ENCODE data around the gene RUBCNL. TPM values are rescaled to one million over a fixed set of nuclear protein-coding genes. Genes with fewer than 3 reads are reported as not detected.
"Not testable (repeated sequence)": the region's sequence is repeated elsewhere in the genome, so short reads cannot be mapped to it uniquely, and the experiment has no call there.

Gene RUBCNL
- 10 to 100 TPM; 25.6 to 29.1 TPM for total RNA-seq

GRCh38 chr13:46387064-46387851 lies at the start of gene RUBCNL:
RUBCNL (minus strand) TSS chr13:46387252; CDS start chr13:46372475, 14,777 bp downstream.
- no peaks in the 10 kb centered on the region for H3K36me3 ChIP-seq
- no peaks in the 10 kb centered on the region for H3K9me3 ChIP-seq
- intact Hi-C loops (cut with DNase I): no loop called here
- peak within 1 kb of the TSS; percentile 88 for H3K27ac ChIP-seq
- peak within 1 kb of the TSS; percentile 48 for H3K4me3 ChIP-seq
- TF ChIP-seq CTCF (IDR thresholded peaks at IDR 0.05): no peak
- H3K27me3 ChIP-seq: no peaks in the 10 kb centered on the region
- H3K9ac ChIP-seq (ENCODE audit: low read depth in 2 of 2, low read length in 2 of 2): peak within 1 kb of the TSS; percentile 48 to 92
- H3K4me1 ChIP-seq: no peaks in the 10 kb centered on the region
- DNase-seq: peak; percentile 81

- H3K27ac ChIP-seq; H3K4me1 ChIP-seq; intact Hi-C loops (cut with DNase I); H3K36me3 ChIP-seq; H3K9me3 ChIP-seq; H3K9ac ChIP-seq (ENCODE audit: low read depth in 2 of 2, low read length in 2 of 2); H3K27me3 ChIP-seq; DNase-seq; H3K4me3 ChIP-seq: not testable (repeated sequence)
Measured at GRCh38 chr13:46429558-46429957, 42.5 kb upstream of the RUBCNL start.

GRCh38 chr13:46405457-46405856 lies 18.4 kb upstream of the RUBCNL start:
- no peak for DNase-seq
- Histone ChIP-seq H3K4me3 (no peak overlapping the region), H3K36me3 (no peaks in the 10 kb centered on the region), H3K4me1 (no peaks in the 10 kb centered on the region), H3K27ac (no peak overlapping the region), H3K27me3 (no peaks in the 10 kb centered on the region), H3K9me3 (no peaks in the 10 kb centered on the region), H3K9ac (ENCODE audit: low read depth in 2 of 2, low read length in 2 of 2) (no peak overlapping the region)
- no peak for TF ChIP-seq CTCF (IDR thresholded peaks at IDR 0.05)
- intact Hi-C loops (cut with DNase I): no loop called here

GRCh38 chr13:46404733-46405100 lies 17.7 kb upstream of the RUBCNL start:
- no peak for TF ChIP-seq CTCF (IDR thresholded peaks at IDR 0.05)
- Histone ChIP-seq H3K4me3 (no peak overlapping the region), H3K27ac (no peak overlapping the region), H3K9ac (ENCODE audit: low read depth in 2 of 2, low read length in 2 of 2) (no peak overlapping the region), H3K4me1 (no peaks in the 10 kb centered on the region), H3K36me3 (no peaks in the 10 kb centered on the region), H3K9me3 (no peaks in the 10 kb centered on the region), H3K27me3 (no peaks in the 10 kb centered on the region)
- intact Hi-C loops (cut with DNase I): no loop called here
- DNase-seq: no peak

GRCh38 chr13:46403851-46404732 lies 17.0 kb upstream of the RUBCNL start:
- H3K36me3 ChIP-seq: no peaks in the 10 kb centered on the region
- no peak overlapping the region for H3K4me3 ChIP-seq
- H3K9ac ChIP-seq (ENCODE audit: low read depth in 2 of 2, low read length in 2 of 2): no peak overlapping the region
- TF ChIP-seq CTCF (IDR thresholded peaks at IDR 0.05): no peak
- H3K4me1 ChIP-seq: no peaks in the 10 kb centered on the region
- H3K27me3 ChIP-seq: no peaks in the 10 kb centered on the region
- no peak for DNase-seq
- H3K9me3 ChIP-seq: no peaks in the 10 kb centered on the region
- H3K27ac ChIP-seq: no peak overlapping the region
- intact Hi-C loops (cut with DNase I): no loop called here
